ENCODE results near the gene ATF7IP2. TPM values are rescaled to one million over a fixed set of nuclear protein-coding genes. Genes with fewer than 3 reads are reported as not detected.

The ATF7IP2 gene
- total and polyA plus RNA-seq, 9 of the 15 experiments (the other 6 are each of a cell fraction or from before 2014, with no cell fraction given) = 131 to 515 (median 196) TPM

Small RNAs within 50 kb of the gene (small RNA-seq; reads per million reads assigned to genes)
- not detected for gene RNU6-633P

Other genes starting within 250 kb of the ATF7IP2 start
- gene GRIN2A, start 203.6 kb upstream of the ATF7IP2 start, total RNA-seq (2014; rRNA removed) = not detected in 2 replicates
- not detected in 2 replicates for gene GRIN2A, start 203.6 kb upstream of the ATF7IP2 start, total RNA-seq (2014; rRNA removed; fragmentation: Illumina TruSeq; extraction: Trizol)
- not detected in 2 replicates for gene GRIN2A, start 203.6 kb upstream of the ATF7IP2 start, total RNA-seq (2015; rRNA removed; fragmentation: Illumina TruSeq; extraction: Trizol)
- not detected in 2 replicates for gene GRIN2A, start 203.6 kb upstream of the ATF7IP2 start, total RNA-seq (2021)
- gene GRIN2A, start 203.6 kb upstream of the ATF7IP2 start, polyA plus RNA-seq (2011; rRNA removed) = not detected in 2 replicates
- gene GRIN2A, start 203.6 kb upstream of the ATF7IP2 start, polyA plus RNA-seq (2014; fragmentation: Illumina TruSeq; extraction: Trizol) = not detected in 2 replicates
- gene GRIN2A, start 203.6 kb upstream of the ATF7IP2 start, polyA plus RNA-seq (2014; fragmentation: Nextera tagmentation; extraction: Ambion mirVana) = not detected
- not detected in 2 replicates for gene GRIN2A, start 203.6 kb upstream of the ATF7IP2 start, polyA plus RNA-seq (2014; rRNA removed)
- 0.73 and 0.98 TPM in 2 replicates for gene EMP2, start 194.5 kb downstream of the ATF7IP2 start, total RNA-seq (2014; rRNA removed)
- gene EMP2, start 194.5 kb downstream of the ATF7IP2 start, total RNA-seq (2014; rRNA removed; fragmentation: Illumina TruSeq; extraction: Trizol) = 2.1 and 2.9 TPM in 2 replicates
- gene EMP2, start 194.5 kb downstream of the ATF7IP2 start, total RNA-seq (2015; rRNA removed; fragmentation: Illumina TruSeq; extraction: Trizol) = 0.76 and 1.4 TPM in 2 replicates
- gene EMP2, start 194.5 kb downstream of the ATF7IP2 start, total RNA-seq (2021) = 3.3 TPM in 2 replicates
- 5.6 and 6.2 TPM in 2 replicates for gene EMP2, start 194.5 kb downstream of the ATF7IP2 start, polyA plus RNA-seq (2011; rRNA removed)
- gene EMP2, start 194.5 kb downstream of the ATF7IP2 start, polyA plus RNA-seq (2014; fragmentation: Illumina TruSeq; extraction: Trizol) = 3.1 and 3.8 TPM in 2 replicates
- gene EMP2, start 194.5 kb downstream of the ATF7IP2 start, polyA plus RNA-seq (2014; fragmentation: Nextera tagmentation; extraction: Ambion mirVana) = 1 to 10 TPM; 3.1 TPM
- 0.78 and 0.89 TPM in 2 replicates for gene EMP2, start 194.5 kb downstream of the ATF7IP2 start, polyA plus RNA-seq (2014; rRNA removed)